Omental fat pad (tissue), 4 donors: Measurements from ENCODE around the gene ZBTB8A. TPM values are rescaled to one million over a fixed set of nuclear protein-coding genes. Genes with fewer than 3 reads are reported as not detected.

Experiments
- ATAC-seq: fragments of 150-250 bp; one replicate; pipeline ENCODE4 v1.9.1; 2016; ENCODE audit warnings: mild to moderate bottlenecking, moderate library complexity; ENCODE audit not compliant: low FRiP score
- DNase-seq: peaks from one replicate; pipeline ENCODE4 v3.0.0-alpha.2; 2019; ENCODE audit warnings: low spot score
- total RNA-seq, 4 donors: library from RNA; depleted of rRNA; stranded (reverse); fragments of >200 nt; gene quantifications; one replicate each; pipeline ENCODE4 v1.1.0, GENCODE V29; 2016
- TF ChIP-seq, protein P1 (sequence below), 3 donors: fragments of 450-650 bp; IDR thresholded peaks; one replicate each; pipeline ENCODE4 v1.5.1; 2016 to 2017; ENCODE audit warnings: antibody characterized with exemption in 3 of 3, mild to moderate bottlenecking in 3 of 3, moderate library complexity in 2 of 3

The ZBTB8A gene
- 10 to 100 TPM in 1 of 4 donors, 1 to 10 TPM in 3; 5.4 to 10.9 (median 7.0) TPM for total RNA-seq

DNA sequence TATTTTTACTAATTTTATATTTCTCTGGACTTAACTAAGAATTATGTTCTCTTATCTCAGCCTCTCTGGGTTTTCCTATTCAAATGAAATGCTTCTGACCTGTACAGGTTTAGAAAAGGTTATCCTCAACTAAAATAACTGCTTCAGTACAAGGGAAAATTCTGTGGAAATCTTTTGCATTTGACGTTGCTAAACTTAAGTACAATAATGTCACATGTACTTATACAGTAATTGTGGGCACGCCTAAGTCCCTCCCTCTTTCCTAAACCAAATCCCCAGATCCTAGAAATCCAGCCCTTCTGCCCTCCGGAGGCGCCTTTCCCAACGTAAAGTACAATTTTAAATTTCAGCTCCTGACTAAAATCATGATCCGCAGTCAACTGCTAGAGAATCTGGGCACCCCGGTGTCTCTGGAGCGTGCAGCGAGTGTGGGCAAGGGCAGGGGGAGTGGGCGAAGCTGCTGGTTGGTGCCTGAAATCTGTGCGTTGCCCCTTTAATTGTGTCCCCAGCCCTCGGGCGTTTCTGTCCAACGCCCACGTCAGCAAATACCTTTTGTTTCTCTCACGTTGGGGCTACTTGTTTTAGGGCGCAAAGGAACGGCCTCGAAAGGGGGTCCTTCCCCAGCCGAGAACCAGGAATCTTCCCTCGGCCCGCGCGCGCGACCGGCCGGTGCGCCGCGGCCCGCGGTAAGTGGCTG, at the start of gene ZBTB8A:
TSS of gene ZBTB8A (plus strand) at position 541 of the 697 bp plus-strand sequence. CDS start 53,505 bp downstream, outside the sequence.
- DNase-seq (no peak), ATAC-seq (peak; percentile 84)
- TF ChIP-seq, protein P1, sequence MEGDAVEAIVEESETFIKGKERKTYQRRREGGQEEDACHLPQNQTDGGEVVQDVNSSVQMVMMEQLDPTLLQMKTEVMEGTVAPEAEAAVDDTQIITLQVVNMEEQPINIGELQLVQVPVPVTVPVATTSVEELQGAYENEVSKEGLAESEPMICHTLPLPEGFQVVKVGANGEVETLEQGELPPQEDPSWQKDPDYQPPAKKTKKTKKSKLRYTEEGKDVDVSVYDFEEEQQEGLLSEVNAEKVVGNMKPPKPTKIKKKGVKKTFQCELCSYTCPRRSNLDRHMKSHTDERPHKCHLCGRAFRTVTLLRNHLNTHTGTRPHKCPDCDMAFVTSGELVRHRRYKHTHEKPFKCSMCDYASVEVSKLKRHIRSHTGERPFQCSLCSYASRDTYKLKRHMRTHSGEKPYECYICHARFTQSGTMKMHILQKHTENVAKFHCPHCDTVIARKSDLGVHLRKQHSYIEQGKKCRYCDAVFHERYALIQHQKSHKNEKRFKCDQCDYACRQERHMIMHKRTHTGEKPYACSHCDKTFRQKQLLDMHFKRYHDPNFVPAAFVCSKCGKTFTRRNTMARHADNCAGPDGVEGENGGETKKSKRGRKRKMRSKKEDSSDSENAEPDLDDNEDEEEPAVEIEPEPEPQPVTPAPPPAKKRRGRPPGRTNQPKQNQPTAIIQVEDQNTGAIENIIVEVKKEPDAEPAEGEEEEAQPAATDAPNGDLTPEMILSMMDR (IDR thresholded peaks at IDR 0.05) = no peak

DNA sequence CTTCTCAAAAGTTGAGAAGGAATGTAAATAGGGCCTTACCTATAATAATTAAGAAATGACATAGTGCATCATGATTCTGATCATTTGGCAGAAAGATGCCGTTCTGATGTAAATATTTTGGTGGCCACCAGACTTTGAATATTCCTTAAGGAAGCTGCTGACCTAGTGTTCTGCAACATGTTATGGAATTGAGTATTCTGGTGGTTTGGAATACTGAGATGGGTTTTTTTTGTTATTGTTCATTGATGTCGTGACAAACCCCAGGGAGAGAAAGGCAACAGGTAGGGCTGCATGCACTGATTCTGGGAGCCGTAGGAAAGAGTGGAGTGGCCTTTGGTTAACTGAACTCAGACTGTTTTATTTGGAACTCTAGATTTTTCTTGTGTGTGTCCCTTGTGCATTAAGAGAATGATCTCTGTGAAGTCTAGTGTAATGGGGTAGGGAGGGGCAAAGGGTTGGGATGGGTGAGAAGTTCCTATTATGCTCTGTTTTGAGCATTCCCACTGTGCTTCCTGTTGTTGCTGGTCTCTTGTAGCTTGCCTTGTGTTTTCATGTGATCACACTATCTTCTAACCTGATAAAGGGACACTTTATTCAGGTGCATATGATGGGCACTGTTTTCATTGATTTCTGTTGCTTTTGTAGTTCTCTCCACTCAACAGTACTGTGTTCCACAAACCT, 49.3 kb upstream of the ZBTB8A start:
- no peak for DNase-seq
- TF ChIP-seq, protein P1 (IDR thresholded peaks at IDR 0.05) = no peak
- ATAC-seq = no peak

DNA sequence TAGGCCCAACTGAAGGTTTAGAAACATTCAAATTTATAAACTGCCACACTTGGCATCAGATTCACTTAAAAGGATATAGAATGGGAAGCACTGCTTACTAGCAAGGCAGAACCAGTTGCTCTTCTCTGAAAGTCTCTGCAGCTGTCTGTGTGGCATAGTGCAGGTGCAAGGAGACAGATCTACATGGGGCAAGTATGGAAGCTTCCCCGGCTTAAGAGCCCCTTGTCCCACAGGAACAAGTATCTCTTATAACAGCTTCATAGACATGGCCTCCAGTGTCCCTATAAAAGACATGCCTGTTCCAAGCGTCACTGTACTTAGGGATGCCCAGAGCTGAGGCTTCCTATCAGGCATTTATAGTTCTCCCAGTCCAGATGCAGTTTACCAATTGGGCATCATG, 47.8 kb upstream of the ZBTB8A start:
- TF ChIP-seq, protein P1 (IDR thresholded peaks at IDR 0.05) = no peak
- ATAC-seq (no peak), DNase-seq (no peak)

DNA sequence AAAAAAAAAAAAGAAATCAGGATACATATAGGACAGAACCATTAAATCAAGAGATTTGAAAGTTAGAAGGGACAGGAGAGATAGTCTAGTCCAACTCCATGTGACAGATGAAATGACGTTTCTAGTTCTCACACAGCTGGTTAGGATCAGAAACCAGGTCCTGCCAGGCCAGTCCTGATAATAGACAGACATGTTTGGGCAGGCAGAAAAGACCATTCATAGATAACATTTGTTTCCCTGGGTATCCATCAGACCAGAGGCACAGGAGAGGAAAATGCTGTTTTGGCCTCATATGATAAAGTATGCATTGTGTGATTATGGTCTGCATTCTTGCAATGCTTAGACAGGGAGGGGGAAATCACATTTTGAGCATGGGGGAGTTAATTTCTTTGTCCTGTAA, 45.0 kb upstream of the ZBTB8A start:
- TF ChIP-seq, protein P1 (IDR thresholded peaks at IDR 0.05) = no peak
- DNase-seq (no peak), ATAC-seq (no peak)

DNA sequence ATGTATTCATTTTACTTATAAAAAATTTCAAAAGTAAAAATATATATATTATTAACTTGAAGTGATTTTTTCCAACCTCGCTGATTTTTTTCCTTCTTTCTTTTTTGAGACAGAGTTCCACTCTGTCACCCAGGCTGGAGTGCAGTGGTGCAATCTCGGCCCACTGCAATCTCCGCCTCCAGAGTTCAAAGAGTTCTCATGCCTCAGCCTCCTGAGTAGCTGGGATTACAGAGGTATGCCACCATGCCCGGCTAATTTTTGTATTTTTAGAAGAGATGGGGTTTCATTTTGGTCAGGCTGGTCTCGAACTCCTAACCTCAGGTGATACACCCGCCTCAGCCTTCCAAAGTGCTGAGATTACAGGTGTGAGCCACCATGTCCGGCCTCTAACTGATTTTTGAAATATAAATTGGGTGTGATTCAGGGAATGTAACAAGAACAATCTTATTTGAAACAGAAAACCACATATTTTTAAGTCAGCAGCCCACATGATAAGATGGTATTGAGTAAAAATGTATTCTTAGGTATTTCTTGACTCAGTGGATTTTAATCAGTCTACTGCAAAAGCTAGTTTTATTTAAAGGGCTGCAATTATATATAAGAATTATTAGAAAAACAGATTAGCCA, 44.4 kb upstream of the ZBTB8A start:
- ATAC-seq (no peak), DNase-seq (no peak)
- TF ChIP-seq, protein P1 (IDR thresholded peaks at IDR 0.05) = no peak

DNA sequence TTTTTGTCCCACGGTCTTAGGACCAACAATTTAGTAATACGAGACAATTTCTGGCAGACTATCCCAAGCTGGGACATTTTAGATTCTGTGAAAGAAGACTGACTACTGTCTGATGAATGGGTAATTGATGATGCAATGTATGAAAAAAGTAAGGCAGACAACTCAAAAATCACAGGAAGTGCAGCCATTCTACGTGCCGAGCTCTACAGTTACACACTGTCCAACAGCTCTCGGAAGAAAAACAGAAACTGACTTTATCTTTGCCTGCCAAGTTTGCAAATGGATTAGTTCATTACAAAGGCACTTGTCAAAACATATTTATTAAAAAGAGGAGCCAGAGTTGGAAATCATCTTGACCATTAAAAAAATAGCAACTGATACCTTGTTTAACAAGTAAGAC, 43.1 kb upstream of the ZBTB8A start:
- TF ChIP-seq, protein P1 (IDR thresholded peaks at IDR 0.05) = no peak
- DNase-seq (no peak), ATAC-seq (peak; percentile 21)
